Mucosa of descending colon (tissue), 3 donors: ENCODE results near the gene LRBA. TPM values are rescaled to one million over a fixed set of nuclear protein-coding genes. Genes with fewer than 3 reads are reported as not detected.

ENCODE experiments used
- ATAC-seq: fragments of 200-7000 bp; cut with Tn5 transposase; one replicate; pipeline ENCODE4 v1.9.1; 2020; ENCODE audit warnings: mild to moderate bottlenecking, moderate library complexity
- DNase-seq, 3 donors: peaks; one replicate each; pipeline ENCODE4 v3.0.0-alpha.2; 2020
- H3K36me3 ChIP-seq: fragments of 200-600 bp; one replicate; pipeline ENCODE4 v1.8.0; 2021; ENCODE audit warnings: low read depth, mild to moderate bottlenecking
- H3K4me1 ChIP-seq: fragments of 200-600 bp; one replicate; pipeline ENCODE4 v1.8.0; 2021; ENCODE audit warnings: low read depth, mild to moderate bottlenecking
- H3K4me3 ChIP-seq: fragments of 200-600 bp; one replicate; pipeline ENCODE4 v1.8.0; 2021; ENCODE audit warnings: mild to moderate bottlenecking
- H3K9me3 ChIP-seq: fragments of 200-600 bp; one replicate; pipeline ENCODE4 v1.8.0; 2021; ENCODE audit warnings: mild to moderate bottlenecking
- CTCF ChIP-seq: fragments of 200-600 bp; IDR thresholded peaks from one replicate; pipeline ENCODE4 v1.8.0; 2022; ENCODE audit warnings: antibody characterized with exemption, mild to moderate bottlenecking
- intact Hi-C, 2 donors: fragments of 100-400 bp; cut with DNase I in 1 of 2; cut with micrococcal nuclease in 1 of 2; formaldehyde crosslinking; loops; one replicate each; pipeline versions ENCODE4 v1.11.0 to v1.11.1; 2022; cut with DNase I, micrococcal nuclease
- total RNA-seq, 3 donors: library from RNA; stranded (reverse); fragmentation: NEBNext Ultra II Directional in 2 of 3; extraction: Animal tissue kit (Norgen Biotek cat#: 25700) in 2 of 3; gene quantifications; one replicate each; pipeline versions ENCODE4 v1.2.1 to v1.2.4, GENCODE V29; 2021 to 2023
- donor health status: DM: no; HTN: no; CAD: no; lungs with moderate emphysema.
- donor health status: DM: no; HTN: no; CAD: no.
- donor health status: DM: no; HTN: yes; CAD: no.

LRBA gene
- total RNA-seq, 3 donors from 2014 or later, result 69.8 to 98.4 (median 76.2) TPM

GRCh38 chr4:150336676-150337412 is 678.2 kb downstream of the LRBA start:
- intact Hi-C loops, result no loop called here
- no peak for DNase-seq
- no peaks in the 10 kb centered on the region for H3K4me1 ChIP-seq
- H3K36me3 ChIP-seq, result no peaks in the 10 kb centered on the region
- TF ChIP-seq CTCF, result no peak
- no peaks in the 10 kb centered on the region for H3K9me3 ChIP-seq
- no peak overlapping the region for H3K4me3 ChIP-seq
- no peak for ATAC-seq

GRCh38 chr4:150332961-150333360 is 682.1 kb downstream of the LRBA start:
- Histone ChIP-seq H3K9me3 (no peaks in the 10 kb centered on the region), H3K36me3 (no peaks in the 10 kb centered on the region), H3K4me3 (no peak overlapping the region), H3K4me1 (no peaks in the 10 kb centered on the region)
- TF ChIP-seq CTCF, result no peak
- ATAC-seq (no peak), DNase-seq (no peak)
- intact Hi-C loops, result no loop called here

- TF ChIP-seq CTCF, result no peak
- ATAC-seq, result no peak
- DNase-seq, result no peak
- no peaks in the 10 kb centered on the region for H3K9me3 ChIP-seq
- no peak overlapping the region for H3K4me3 ChIP-seq
- H3K36me3 ChIP-seq, result no peaks in the 10 kb centered on the region
- no peaks in the 10 kb centered on the region for H3K4me1 ChIP-seq
- intact Hi-C loops, result no loop called here
These were observed 683.0 kb downstream of the LRBA start for GRCh38 chr4:150332086-150332485.

GRCh38 chr4:150329373-150329772 is 685.7 kb downstream of the LRBA start:
- H3K4me3 ChIP-seq, result no peak overlapping the region
- H3K4me1 ChIP-seq, result no peaks in the 10 kb centered on the region
- DNase-seq, result no peak
- no peak for TF ChIP-seq CTCF
- no peak for ATAC-seq
- no peaks in the 10 kb centered on the region for H3K36me3 ChIP-seq
- intact Hi-C loops, result no loop called here
- H3K9me3 ChIP-seq, result no peaks in the 10 kb centered on the region

- TF ChIP-seq CTCF, result no peak
- Histone ChIP-seq H3K4me1 (no peaks in the 10 kb centered on the region), H3K4me3 (no peak overlapping the region), H3K36me3 (no peaks in the 10 kb centered on the region), H3K9me3 (no peaks in the 10 kb centered on the region)
- intact Hi-C loops, result no loop called here
- no peak for DNase-seq
- ATAC-seq, result no peak
These were observed 686.6 kb downstream of the LRBA start for GRCh38 chr4:150328496-150328895.
